HG02610 (cell line): ENCODE measurements around the gene PCDHA1.

Experiments
- ATAC-seq: cut with Tn5 transposase; IDR thresholded peaks from one replicate; pipeline ENCODE4 v1.9.1; 2021; ENCODE audit warnings: mild to moderate bottlenecking, moderate library complexity; ENCODE audit not compliant: unreplicated experiment

The PCDHA1 gene

GRCh38 chr5:141040093-141040770 lies 254.3 kb downstream of the PCDHA1 start:
- ATAC-seq: no peak

- ATAC-seq: no peak
These were observed 255.0 kb downstream of the PCDHA1 start for GRCh38 chr5:141040771-141041426.

- ATAC-seq: no peak
These were observed 255.5 kb downstream of the PCDHA1 start for GRCh38 chr5:141041427-141041785.

- no peak for ATAC-seq
These were observed 256.6 kb downstream of the PCDHA1 start for GRCh38 chr5:141042555-141042954.

- no peak for ATAC-seq
These were observed 264.9 kb downstream of the PCDHA1 start, which contains the start of gene PCDHB1 for GRCh38 chr5:141050622-141051520. TSS of gene PCDHB1 (plus strand) at chr5:141051374. CDS start at chr5:141051471, 97 bp downstream.

GRCh38 chr5:141051521-141051866 lies 265.6 kb downstream of the PCDHA1 start:
- no peak for ATAC-seq
